ENCODE data around the gene HERC5. TPM values are rescaled to one million over a fixed set of nuclear protein-coding genes. Genes with fewer than 3 reads are reported as not detected.

HERC5 gene
- total RNA-seq, 1 donor from 2014 or later: 23.0 TPM

- H3K4me1 ChIP-seq (ENCODE audit: insufficient read depth, low read length): peaks cover 8% of the 10 kb centered on the region
Measured at GRCh38 chr4:88523325-88524129, 66.6 kb downstream of the HERC5 start, which contains the start of gene PYURF. Gene PYURF, minus strand, starts transcription at chr4:88523776. Its CDS starts 76 bp downstream, at chr4:88523700.

DNA sequence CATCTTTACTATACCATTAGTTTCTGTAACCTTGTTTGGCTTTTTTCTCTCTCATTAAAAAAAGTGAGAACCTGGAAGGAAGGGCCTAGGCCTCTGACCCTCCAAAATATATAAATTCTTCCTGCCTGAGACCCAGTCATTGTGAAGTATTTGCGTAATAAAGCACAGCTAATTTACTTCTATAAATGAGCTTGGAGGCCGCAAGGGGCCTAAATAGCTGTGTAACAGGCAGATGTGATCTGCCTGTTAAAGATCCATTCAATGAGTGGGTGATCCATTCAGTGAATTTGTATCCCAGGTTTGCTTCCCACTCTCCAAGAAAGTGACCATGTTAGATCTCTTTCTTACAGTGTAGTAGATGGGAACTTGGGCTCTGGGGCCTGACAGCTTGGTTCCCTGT lies 67.3 kb downstream of the HERC5 start:
- H3K9me3 ChIP-seq (ENCODE audit: insufficient read depth, low read depth, low read length): no peaks in the 10 kb centered on the region
- H3K36me3 Mint-ChIP-seq (ENCODE audit: low read depth, unreplicated experiment): no peaks in the 10 kb centered on the region
- H3K4me2 ChIP-seq (ENCODE audit: low read length): peak overlapping the region; percentile 90
- H3K36me3 ChIP-seq (ENCODE audit: insufficient read depth, low read length): peaks cover 11% of the 10 kb centered on the region
- peak overlapping the region; percentile 69 for H3K27ac Mint-ChIP-seq (ENCODE audit: unreplicated experiment)
- H3K4me1 ChIP-seq (ENCODE audit: insufficient read depth, low read length): peaks cover 8% of the 10 kb centered on the region
- H3K4me1 Mint-ChIP-seq (ENCODE audit: low read depth, unreplicated experiment): peaks cover 14% of the 10 kb centered on the region
- peaks cover 37% of the 10 kb centered on the region for H3K79me2 ChIP-seq (ENCODE audit: insufficient read depth, low read length)
- peak overlapping the region; percentile 87 for H3K4me3 ChIP-seq (ENCODE audit: insufficient read depth, low read depth, low read length)
- H3K27me3 Mint-ChIP-seq (ENCODE audit: low read depth, unreplicated experiment): no peaks in the 10 kb centered on the region
- FAIRE-seq: no peak
- DNase-seq (ENCODE audit: low read depth): peak; percentile 29
- peak overlapping the region; percentile 92 for H3K9ac ChIP-seq (ENCODE audit: low read length)
- H4K20me1 ChIP-seq (ENCODE audit: insufficient read depth, low read length): peaks cover 15% of the 10 kb centered on the region
- H3K4me3 Mint-ChIP-seq (ENCODE audit: unreplicated experiment): peak overlapping the region; percentile 96
- TF ChIP-seq EZH2 (IDR thresholded peaks at IDR 0.05; ENCODE audit: insufficient read depth, low read length): no peak
- TF ChIP-seq, protein P1, sequence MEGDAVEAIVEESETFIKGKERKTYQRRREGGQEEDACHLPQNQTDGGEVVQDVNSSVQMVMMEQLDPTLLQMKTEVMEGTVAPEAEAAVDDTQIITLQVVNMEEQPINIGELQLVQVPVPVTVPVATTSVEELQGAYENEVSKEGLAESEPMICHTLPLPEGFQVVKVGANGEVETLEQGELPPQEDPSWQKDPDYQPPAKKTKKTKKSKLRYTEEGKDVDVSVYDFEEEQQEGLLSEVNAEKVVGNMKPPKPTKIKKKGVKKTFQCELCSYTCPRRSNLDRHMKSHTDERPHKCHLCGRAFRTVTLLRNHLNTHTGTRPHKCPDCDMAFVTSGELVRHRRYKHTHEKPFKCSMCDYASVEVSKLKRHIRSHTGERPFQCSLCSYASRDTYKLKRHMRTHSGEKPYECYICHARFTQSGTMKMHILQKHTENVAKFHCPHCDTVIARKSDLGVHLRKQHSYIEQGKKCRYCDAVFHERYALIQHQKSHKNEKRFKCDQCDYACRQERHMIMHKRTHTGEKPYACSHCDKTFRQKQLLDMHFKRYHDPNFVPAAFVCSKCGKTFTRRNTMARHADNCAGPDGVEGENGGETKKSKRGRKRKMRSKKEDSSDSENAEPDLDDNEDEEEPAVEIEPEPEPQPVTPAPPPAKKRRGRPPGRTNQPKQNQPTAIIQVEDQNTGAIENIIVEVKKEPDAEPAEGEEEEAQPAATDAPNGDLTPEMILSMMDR (IDR thresholded peaks at IDR 0.05; ENCODE audit: insufficient read depth, low read depth, low read length): no peak
- H2AFZ ChIP-seq (ENCODE audit: low read depth, low read length): peak overlapping the region; percentile 75
- no peaks in the 10 kb centered on the region for H3K27me3 ChIP-seq (ENCODE audit: insufficient read depth, low read length)
- H3K27ac ChIP-seq (ENCODE audit: low read depth, low read length): peak overlapping the region; percentile 94
- no peaks in the 10 kb centered on the region for H3K9me3 Mint-ChIP-seq (ENCODE audit: unreplicated experiment)

More at GRCh38 chr4:88523325-88524129, 66.6 kb downstream of the HERC5 start, which contains the start of gene PYURF:
- Mint-ChIP-seq H3K9me3 (ENCODE audit: unreplicated experiment) (no peaks in the 10 kb centered on the region), H3K27ac (ENCODE audit: unreplicated experiment) (peak within 1 kb of the TSS; percentile 88), H3K36me3 (ENCODE audit: low read depth, unreplicated experiment) (no peaks in the 10 kb centered on the region), H3K27me3 (ENCODE audit: low read depth, unreplicated experiment) (no peaks in the 10 kb centered on the region), H3K4me1 (ENCODE audit: low read depth, unreplicated experiment) (peaks cover 14% of the 10 kb centered on the region), H3K4me3 (ENCODE audit: unreplicated experiment) (peak within 1 kb of the TSS; percentile 96)
- peak within 1 kb of the TSS; percentile 75 for H2AFZ ChIP-seq (ENCODE audit: low read depth, low read length)
- FAIRE-seq: no peak
- peaks cover 11% of the 10 kb centered on the region for H3K36me3 ChIP-seq (ENCODE audit: insufficient read depth, low read length)
- peak within 1 kb of the TSS; percentile 90 for H3K4me2 ChIP-seq (ENCODE audit: low read length)
- peaks cover 37% of the 10 kb centered on the region for H3K79me2 ChIP-seq (ENCODE audit: insufficient read depth, low read length)
- H3K4me3 ChIP-seq (ENCODE audit: insufficient read depth, low read depth, low read length): peak within 1 kb of the TSS; percentile 87
- DNase-seq (ENCODE audit: low read depth): peak; percentile 89
- peaks cover 15% of the 10 kb centered on the region for H4K20me1 ChIP-seq (ENCODE audit: insufficient read depth, low read length)
- H3K9ac ChIP-seq (ENCODE audit: low read length): peak within 1 kb of the TSS; percentile 92
- no peaks in the 10 kb centered on the region for H3K27me3 ChIP-seq (ENCODE audit: insufficient read depth, low read length)
- H3K9me3 ChIP-seq (ENCODE audit: insufficient read depth, low read depth, low read length): no peaks in the 10 kb centered on the region
- H3K27ac ChIP-seq (ENCODE audit: low read depth, low read length): peak within 1 kb of the TSS; percentile 94
- TF ChIP-seq EZH2 (IDR thresholded peaks at IDR 0.05; ENCODE audit: insufficient read depth, low read length): no peak
- TF ChIP-seq, protein P1 (IDR thresholded peaks at IDR 0.05; ENCODE audit: insufficient read depth, low read depth, low read length): no peak
